ENCODE measurements around the gene COMMD4.
"Not testable (repeated sequence)": the region's sequence is repeated elsewhere in the genome, so short reads cannot be mapped to it uniquely, and the experiment has no call there.

COMMD4 gene

GRCh38 chr15:75371901-75372688 is 36.2 kb downstream of the COMMD4 start:
- DNase-seq (ENCODE audit: low read depth in 2 of 2) = no peak

GRCh38 chr15:75380773-75381172 is 44.9 kb downstream of the COMMD4 start:
- DNase-seq (ENCODE audit: low read depth in 2 of 2) = no peak

- DNase-seq (ENCODE audit: low read depth in 2 of 2) = not testable (repeated sequence)
Measured at GRCh38 chr15:75383986-75384385, 48.1 kb downstream of the COMMD4 start.
